Measurements from ENCODE around the gene IGLL1.

Gene IGLL1

DNA sequence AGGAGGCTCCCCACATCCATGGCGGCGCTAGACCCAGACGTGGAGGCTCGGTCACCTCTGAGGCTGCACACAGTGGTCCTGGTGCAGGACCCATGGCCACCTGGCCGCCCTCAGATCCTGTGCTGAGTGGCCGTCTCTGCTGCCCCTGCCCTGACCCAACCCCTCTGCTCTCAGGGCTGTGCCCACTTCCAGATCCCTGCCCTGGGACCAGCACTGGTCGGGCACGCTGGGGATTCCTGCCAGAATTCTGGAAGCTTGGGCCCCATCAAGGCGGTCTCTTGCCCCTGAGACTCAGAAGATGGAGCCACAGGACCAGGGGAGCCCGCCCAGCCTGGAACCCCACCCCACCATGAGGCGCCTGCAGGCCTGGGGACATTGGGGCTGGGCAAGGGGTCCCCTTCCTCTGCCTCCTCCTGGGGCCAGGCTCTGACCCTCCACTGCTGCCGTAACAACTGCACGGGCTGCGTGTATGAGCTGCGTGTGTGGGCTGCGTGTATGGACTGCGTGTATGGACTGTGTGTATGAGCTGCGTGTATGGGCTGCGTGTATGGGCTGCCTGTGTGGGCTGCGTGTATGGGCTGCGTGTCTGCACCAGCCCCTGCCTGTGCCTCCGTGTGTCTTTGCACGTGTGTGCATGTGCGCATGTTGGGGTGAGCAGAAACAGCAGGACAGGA is 48.7 kb downstream of the IGLL1 start:
- Histone ChIP-seq H3K4me3 (ENCODE audit: low read length) (no peak overlapping the region), H3K27me3 (ENCODE audit: control insufficient read depth, low read length) (no peaks in the 10 kb centered on the region), H3K4me1 (ENCODE audit: control insufficient read depth, low read length) (peaks cover 12% of the 10 kb centered on the region), H3K4me2 (ENCODE audit: low read length) (no peak overlapping the region), H3K9me2 (replicated peaks; ENCODE audit: control insufficient read depth, low read length) (no peaks in the 10 kb centered on the region), H3K27ac (ENCODE audit: low read depth, low read length) (no peak overlapping the region), H3F3A (ENCODE audit: control insufficient read depth, insufficient read depth) (no peaks in the 10 kb centered on the region), H3K9me3 (ENCODE audit: control insufficient read depth, insufficient read depth, low read length) (no peaks in the 10 kb centered on the region), H4K20me1 (ENCODE audit: control insufficient read depth, insufficient read depth, low read depth, low read length) (no peaks in the 10 kb centered on the region), H3K79me2 (ENCODE audit: control insufficient read depth, low read length) (no peaks in the 10 kb centered on the region), H3K36me3 (ENCODE audit: control insufficient read depth, low read length) (no peaks in the 10 kb centered on the region)
- TF ChIP-seq EZH2phosphoT487 (IDR thresholded peaks at IDR 0.05; ENCODE audit: borderline replicate concordance, low read length), result no peak
- TF ChIP-seq, protein P1, sequence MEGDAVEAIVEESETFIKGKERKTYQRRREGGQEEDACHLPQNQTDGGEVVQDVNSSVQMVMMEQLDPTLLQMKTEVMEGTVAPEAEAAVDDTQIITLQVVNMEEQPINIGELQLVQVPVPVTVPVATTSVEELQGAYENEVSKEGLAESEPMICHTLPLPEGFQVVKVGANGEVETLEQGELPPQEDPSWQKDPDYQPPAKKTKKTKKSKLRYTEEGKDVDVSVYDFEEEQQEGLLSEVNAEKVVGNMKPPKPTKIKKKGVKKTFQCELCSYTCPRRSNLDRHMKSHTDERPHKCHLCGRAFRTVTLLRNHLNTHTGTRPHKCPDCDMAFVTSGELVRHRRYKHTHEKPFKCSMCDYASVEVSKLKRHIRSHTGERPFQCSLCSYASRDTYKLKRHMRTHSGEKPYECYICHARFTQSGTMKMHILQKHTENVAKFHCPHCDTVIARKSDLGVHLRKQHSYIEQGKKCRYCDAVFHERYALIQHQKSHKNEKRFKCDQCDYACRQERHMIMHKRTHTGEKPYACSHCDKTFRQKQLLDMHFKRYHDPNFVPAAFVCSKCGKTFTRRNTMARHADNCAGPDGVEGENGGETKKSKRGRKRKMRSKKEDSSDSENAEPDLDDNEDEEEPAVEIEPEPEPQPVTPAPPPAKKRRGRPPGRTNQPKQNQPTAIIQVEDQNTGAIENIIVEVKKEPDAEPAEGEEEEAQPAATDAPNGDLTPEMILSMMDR (IDR thresholded peaks at IDR 0.05; ENCODE audit: low read depth, low read length, poor library complexity, severe bottlenecking), result no peak

DNA sequence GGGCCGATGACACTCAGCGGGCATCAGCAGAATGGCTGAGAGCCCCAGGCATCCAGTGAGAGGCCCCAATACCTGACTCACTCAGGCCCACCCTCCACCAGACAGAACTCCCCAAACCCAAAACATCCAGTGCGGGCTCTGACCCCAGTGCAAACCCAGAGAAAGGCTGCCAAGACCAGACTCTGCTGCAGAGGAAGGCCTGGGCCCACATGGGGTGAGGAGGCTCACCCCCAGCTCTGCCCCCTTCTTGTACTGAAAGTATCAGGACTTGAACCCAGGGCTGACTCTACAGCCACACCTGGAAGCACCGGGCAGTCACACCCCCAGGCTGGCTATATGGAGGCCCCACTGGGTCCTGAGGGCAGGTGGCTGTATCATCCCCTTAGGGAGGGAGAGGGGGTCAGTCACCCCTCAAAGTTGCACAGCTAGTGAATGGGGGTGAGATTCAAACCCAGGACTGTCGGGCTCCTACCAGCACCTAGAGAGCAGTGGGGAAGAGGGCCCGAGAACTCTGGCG is 49.3 kb downstream of the IGLL1 start:
- TF ChIP-seq, protein P1 (IDR thresholded peaks at IDR 0.05; ENCODE audit: low read depth, low read length, poor library complexity, severe bottlenecking), result no peak
- no peak for TF ChIP-seq EZH2phosphoT487 (IDR thresholded peaks at IDR 0.05; ENCODE audit: borderline replicate concordance, low read length)
- no peaks in the 10 kb centered on the region for H3K9me2 ChIP-seq (replicated peaks; ENCODE audit: control insufficient read depth, low read length)
- no peak overlapping the region for H3K4me3 ChIP-seq (ENCODE audit: low read length)
- no peaks in the 10 kb centered on the region for H3F3A ChIP-seq (ENCODE audit: control insufficient read depth, insufficient read depth)
- no peak overlapping the region for H3K4me2 ChIP-seq (ENCODE audit: low read length)
- no peaks in the 10 kb centered on the region for H3K79me2 ChIP-seq (ENCODE audit: control insufficient read depth, low read length)
- no peaks in the 10 kb centered on the region for H3K36me3 ChIP-seq (ENCODE audit: control insufficient read depth, low read length)
- no peaks in the 10 kb centered on the region for H3K9me3 ChIP-seq (ENCODE audit: control insufficient read depth, insufficient read depth, low read length)
- no peak overlapping the region for H3K27ac ChIP-seq (ENCODE audit: low read depth, low read length)
- peaks cover 6% of the 10 kb centered on the region for H3K4me1 ChIP-seq (ENCODE audit: control insufficient read depth, low read length)
- no peaks in the 10 kb centered on the region for H3K27me3 ChIP-seq (ENCODE audit: control insufficient read depth, low read length)
- H4K20me1 ChIP-seq (ENCODE audit: control insufficient read depth, insufficient read depth, low read depth, low read length), result no peaks in the 10 kb centered on the region

GRCh38 chr22:23530106-23530505 is 50.0 kb downstream of the IGLL1 start:
- no peak for TF ChIP-seq EZH2phosphoT487 (IDR thresholded peaks at IDR 0.05; ENCODE audit: borderline replicate concordance, low read length)
- TF ChIP-seq, protein P1 (IDR thresholded peaks at IDR 0.05; ENCODE audit: low read depth, low read length, poor library complexity, severe bottlenecking), result no peak
- H3K9me2 ChIP-seq (replicated peaks; ENCODE audit: control insufficient read depth, low read length), result no peaks in the 10 kb centered on the region

More at GRCh38 chr22:23530106-23530505, 50.0 kb downstream of the IGLL1 start:
- Histone ChIP-seq H3K4me1 (ENCODE audit: control insufficient read depth, low read length) (no peaks in the 10 kb centered on the region; the same call in 1 of the 2 replicates), H4K20me1 (ENCODE audit: control insufficient read depth, insufficient read depth, low read depth, low read length) (no peaks in the 10 kb centered on the region), H3K27ac (ENCODE audit: low read depth, low read length) (no peak overlapping the region), H3F3A (ENCODE audit: control insufficient read depth, insufficient read depth) (no peaks in the 10 kb centered on the region), H3K9me3 (ENCODE audit: control insufficient read depth, insufficient read depth, low read length) (no peaks in the 10 kb centered on the region), H3K4me2 (ENCODE audit: low read length) (no peak overlapping the region), H3K4me3 (ENCODE audit: low read length) (no peak overlapping the region), H3K36me3 (ENCODE audit: control insufficient read depth, low read length) (no peaks in the 10 kb centered on the region), H3K79me2 (ENCODE audit: control insufficient read depth, low read length) (no peaks in the 10 kb centered on the region), H3K27me3 (ENCODE audit: control insufficient read depth, low read length) (no peaks in the 10 kb centered on the region)

Data from DOHH2 (cell line).